ENCODE results near the gene HBA2.

HBA2 gene

DNA sequence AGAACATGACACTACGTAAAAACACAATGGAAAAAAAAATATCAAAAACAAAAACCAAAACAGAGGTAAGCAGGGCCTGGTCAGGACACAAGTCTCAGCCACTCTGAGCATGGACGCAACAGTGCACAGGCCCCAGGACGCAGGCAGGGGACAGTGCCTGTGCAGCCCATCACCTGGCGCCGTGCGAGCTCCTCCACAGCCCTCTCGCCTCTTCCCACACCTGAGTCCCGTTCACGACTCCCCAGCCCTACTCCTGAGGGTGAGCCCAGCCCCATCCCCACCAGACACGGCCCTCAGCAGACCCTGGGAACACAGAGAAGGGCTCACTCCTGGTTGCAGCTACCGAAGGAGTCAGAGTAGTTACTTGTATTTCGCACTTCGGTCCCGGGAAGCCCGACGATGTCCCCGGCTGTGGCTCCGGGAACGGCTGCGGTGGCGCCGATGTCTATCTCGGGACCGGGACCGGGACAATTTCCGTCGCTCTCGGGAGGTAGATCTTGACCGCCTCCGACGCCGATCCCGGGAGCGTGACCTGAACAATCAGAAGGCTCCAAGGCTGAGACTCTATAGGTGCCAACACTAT, 17.0 kb downstream of the HBA2 start:
- no peak for DNase-seq
- Histone ChIP-seq H3K27me3 (ENCODE audit: insufficient read depth, low read length, poor library complexity) (no peaks in the 10 kb centered on the region), H2BK5ac (ENCODE audit: low read length) (no peak overlapping the region), H3K56ac (ENCODE audit: low read length) (no peak overlapping the region), H3K36me3 (ENCODE audit: control insufficient read depth, insufficient read depth, low read length) (peaks cover 28% of the 10 kb centered on the region), H2BK15ac (replicated peaks; ENCODE audit: low read depth) (no peak overlapping the region), H3K27ac (ENCODE audit: low read depth, low read length) (no peak overlapping the region), H3K9ac (ENCODE audit: low read length) (no peak overlapping the region), H3K4ac (ENCODE audit: low read depth, low read length) (no peak overlapping the region), H2BK120ac (ENCODE audit: low read depth, low read length) (no peak overlapping the region), H3K79me2 (ENCODE audit: control insufficient read depth, insufficient read depth, low read length) (no peaks in the 10 kb centered on the region), H3K4me2 (ENCODE audit: low read length) (no peak overlapping the region), H2AK5ac (ENCODE audit: low read length) (no peak overlapping the region), H4K5ac (ENCODE audit: low read length) (no peak overlapping the region), H3K23ac (ENCODE audit: low read length) (no peak overlapping the region), H3K79me1 (ENCODE audit: low read length) (peaks cover 9% of the 10 kb centered on the region), H4K8ac (ENCODE audit: low read depth, low read length) (no peak overlapping the region), H3K4me1 (ENCODE audit: control insufficient read depth, low read depth, low read length) (no peaks in the 10 kb centered on the region), H3K4me3 (ENCODE audit: low read length) (no peak overlapping the region), H3K18ac (ENCODE audit: low read length) (no peak overlapping the region)
- WGBS (ENCODE audit: extremely low coverage, insufficient coverage, low lambda C conversion rate) = no CpG with 5 or more reads among the region's 34 CpGs

DNA sequence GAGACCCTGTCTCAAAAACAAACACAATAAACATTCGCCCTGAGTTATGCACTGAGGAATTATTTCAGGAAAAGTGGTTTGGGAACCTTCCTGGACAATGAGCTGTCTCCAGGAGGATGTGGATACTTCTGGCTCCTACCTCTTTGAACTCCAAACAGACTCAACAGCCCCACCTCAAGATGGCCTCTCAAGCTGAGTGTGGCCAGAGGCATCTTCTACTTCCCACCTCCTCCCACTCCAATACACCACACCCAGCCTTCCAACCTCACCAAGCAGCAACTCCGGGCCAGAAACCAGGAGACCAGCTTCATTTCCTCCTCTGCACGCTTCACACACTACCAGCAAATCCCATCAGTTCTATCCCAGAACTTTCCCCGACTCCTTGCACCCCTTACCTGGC, 19.2 kb downstream of the HBA2 start:
- Histone ChIP-seq H3K27me3 (ENCODE audit: insufficient read depth, low read length, poor library complexity) (no peaks in the 10 kb centered on the region), H3K56ac (ENCODE audit: low read length) (no peak overlapping the region), H3K4ac (ENCODE audit: low read depth, low read length) (no peak overlapping the region), H3K36me3 (ENCODE audit: control insufficient read depth, insufficient read depth, low read length) (peaks cover 34% of the 10 kb centered on the region), H3K4me3 (ENCODE audit: low read length) (no peak overlapping the region), H3K27ac (ENCODE audit: low read depth, low read length) (no peak overlapping the region), H2BK120ac (ENCODE audit: low read depth, low read length) (no peak overlapping the region), H3K4me1 (ENCODE audit: control insufficient read depth, low read depth, low read length) (no peaks in the 10 kb centered on the region), H2BK5ac (ENCODE audit: low read length) (no peak overlapping the region), H3K18ac (ENCODE audit: low read length) (no peak overlapping the region), H3K23ac (ENCODE audit: low read length) (no peak overlapping the region), H3K79me2 (ENCODE audit: control insufficient read depth, insufficient read depth, low read length) (no peaks in the 10 kb centered on the region), H3K4me2 (ENCODE audit: low read length) (no peak overlapping the region), H3K79me1 (ENCODE audit: low read length) (peaks cover 13% of the 10 kb centered on the region), H4K5ac (ENCODE audit: low read length) (no peak overlapping the region), H2BK15ac (replicated peaks; ENCODE audit: low read depth) (no peak overlapping the region), H3K9ac (ENCODE audit: low read length) (no peak overlapping the region), H2AK5ac (ENCODE audit: low read length) (no peak overlapping the region), H4K8ac (ENCODE audit: low read depth, low read length) (no peak overlapping the region)
- no CpG with 5 or more reads among the region's 4 CpGs for WGBS (ENCODE audit: extremely low coverage, insufficient coverage, low lambda C conversion rate)
- DNase-seq = no peak

DNA sequence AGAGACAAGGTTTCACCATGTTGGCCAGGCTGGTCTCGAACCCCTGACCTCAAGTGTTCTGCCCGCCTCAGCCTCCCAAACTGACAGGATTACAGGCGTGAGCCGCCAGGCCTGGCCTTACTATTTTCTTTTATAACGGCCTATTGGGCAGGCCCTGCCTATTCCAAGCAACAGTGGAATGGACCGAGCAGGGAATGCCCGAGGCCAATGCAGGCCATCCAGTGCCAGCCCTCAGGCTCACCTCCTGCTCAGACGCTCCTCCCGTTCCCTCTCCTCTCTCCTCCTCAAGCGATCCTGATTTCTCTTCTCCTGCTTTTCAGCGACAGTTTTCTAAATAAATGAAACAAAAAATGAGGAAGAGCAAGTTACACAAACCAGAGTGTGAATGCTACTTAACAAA, 20.0 kb downstream of the HBA2 start:
- Histone ChIP-seq H3K27ac (ENCODE audit: low read depth, low read length) (no peak overlapping the region), H4K5ac (ENCODE audit: low read length) (no peak overlapping the region), H2BK5ac (ENCODE audit: low read length) (no peak overlapping the region), H3K9ac (ENCODE audit: low read length) (no peak overlapping the region), H3K4ac (ENCODE audit: low read depth, low read length) (no peak overlapping the region), H3K27me3 (ENCODE audit: insufficient read depth, low read length, poor library complexity) (no peaks in the 10 kb centered on the region), H2BK15ac (replicated peaks; ENCODE audit: low read depth) (no peak overlapping the region), H3K4me3 (ENCODE audit: low read length) (no peak overlapping the region), H2BK120ac (ENCODE audit: low read depth, low read length) (no peak overlapping the region), H4K8ac (ENCODE audit: low read depth, low read length) (no peak overlapping the region), H3K36me3 (ENCODE audit: control insufficient read depth, insufficient read depth, low read length) (peaks cover 34% of the 10 kb centered on the region), H2AK5ac (ENCODE audit: low read length) (no peak overlapping the region), H3K18ac (ENCODE audit: low read length) (no peak overlapping the region), H3K79me1 (ENCODE audit: low read length) (peaks cover 13% of the 10 kb centered on the region), H3K79me2 (ENCODE audit: control insufficient read depth, insufficient read depth, low read length) (no peaks in the 10 kb centered on the region), H3K56ac (ENCODE audit: low read length) (no peak overlapping the region), H3K4me2 (ENCODE audit: low read length) (no peak overlapping the region), H3K23ac (ENCODE audit: low read length) (no peak overlapping the region), H3K4me1 (ENCODE audit: control insufficient read depth, low read depth, low read length) (no peaks in the 10 kb centered on the region)
- DNase-seq = no peak
- no CpG with 5 or more reads among the region's 11 CpGs for WGBS (ENCODE audit: extremely low coverage, insufficient coverage, low lambda C conversion rate)

DNA sequence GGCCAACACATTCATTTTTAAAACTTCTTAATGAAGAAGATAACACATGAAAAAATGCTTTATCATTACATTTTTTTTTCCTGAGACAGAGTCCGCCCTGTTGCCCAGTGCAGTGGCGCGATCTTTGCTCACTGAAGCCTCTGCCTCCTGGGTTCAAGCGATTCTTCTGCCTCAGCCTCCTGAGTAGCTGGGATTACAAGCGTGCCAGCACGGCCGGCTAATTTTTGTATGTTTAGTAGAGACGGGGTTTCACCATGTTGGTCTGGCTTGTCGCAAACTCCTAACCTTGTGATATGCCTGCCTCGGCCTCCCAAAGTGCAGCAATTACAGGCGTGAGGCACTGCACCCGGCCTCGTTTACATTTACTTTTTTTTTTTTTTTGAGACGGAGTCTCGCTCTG, 20.8 kb downstream of the HBA2 start:
- Histone ChIP-seq H3K79me2 (ENCODE audit: control insufficient read depth, insufficient read depth, low read length) (no peaks in the 10 kb centered on the region), H3K23ac (ENCODE audit: low read length) (no peak overlapping the region), H3K56ac (ENCODE audit: low read length) (no peak overlapping the region), H4K8ac (ENCODE audit: low read depth, low read length) (no peak overlapping the region), H3K4me1 (ENCODE audit: control insufficient read depth, low read depth, low read length) (no peaks in the 10 kb centered on the region), H2BK5ac (ENCODE audit: low read length) (no peak overlapping the region), H3K18ac (ENCODE audit: low read length) (no peak overlapping the region), H3K9ac (ENCODE audit: low read length) (no peak overlapping the region), H3K79me1 (ENCODE audit: low read length) (peaks cover 13% of the 10 kb centered on the region), H4K5ac (ENCODE audit: low read length) (no peak overlapping the region), H3K27me3 (ENCODE audit: insufficient read depth, low read length, poor library complexity) (no peaks in the 10 kb centered on the region), H3K4ac (ENCODE audit: low read depth, low read length) (no peak overlapping the region), H3K27ac (ENCODE audit: low read depth, low read length) (no peak overlapping the region), H2BK15ac (replicated peaks; ENCODE audit: low read depth) (no peak overlapping the region), H3K36me3 (ENCODE audit: control insufficient read depth, insufficient read depth, low read length) (peaks cover 37% of the 10 kb centered on the region), H2BK120ac (ENCODE audit: low read depth, low read length) (no peak overlapping the region), H2AK5ac (ENCODE audit: low read length) (no peak overlapping the region), H3K4me3 (ENCODE audit: low read length) (no peak overlapping the region), H3K4me2 (ENCODE audit: low read length) (no peak overlapping the region)
- WGBS (ENCODE audit: extremely low coverage, insufficient coverage, low lambda C conversion rate) = no CpG with 5 or more reads among the region's 15 CpGs
- no peak for DNase-seq

DNA sequence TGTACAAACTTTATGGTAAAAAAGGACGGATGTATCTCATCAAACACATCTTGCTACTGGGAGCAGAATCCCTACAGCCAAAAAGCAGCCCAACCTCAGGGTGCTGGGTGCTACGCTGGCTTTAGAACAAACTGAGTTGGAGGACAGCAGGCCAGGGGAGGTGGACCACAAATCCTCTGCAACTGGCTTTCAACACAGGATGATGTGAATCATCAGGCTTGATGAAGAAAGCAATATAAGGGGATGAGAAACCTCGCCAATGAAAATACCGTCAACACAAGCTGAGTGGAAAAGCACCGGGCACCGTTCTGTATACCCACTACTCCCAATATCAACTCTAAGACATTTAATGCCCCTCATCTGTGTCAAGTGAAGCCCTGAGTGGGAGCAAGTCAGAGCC, 21.8 kb downstream of the HBA2 start:
- Histone ChIP-seq H3K18ac (ENCODE audit: low read length) (no peak overlapping the region), H3K36me3 (ENCODE audit: control insufficient read depth, insufficient read depth, low read length) (peaks cover 36% of the 10 kb centered on the region), H3K4ac (ENCODE audit: low read depth, low read length) (no peak overlapping the region), H4K8ac (ENCODE audit: low read depth, low read length) (no peak overlapping the region), H3K4me3 (ENCODE audit: low read length) (no peak overlapping the region), H3K4me2 (ENCODE audit: low read length) (no peak overlapping the region), H2BK5ac (ENCODE audit: low read length) (no peak overlapping the region), H4K5ac (ENCODE audit: low read length) (no peak overlapping the region), H3K56ac (ENCODE audit: low read length) (no peak overlapping the region), H3K4me1 (ENCODE audit: control insufficient read depth, low read depth, low read length) (no peaks in the 10 kb centered on the region), H2BK120ac (ENCODE audit: low read depth, low read length) (no peak overlapping the region), H3K79me1 (ENCODE audit: low read length) (peaks cover 14% of the 10 kb centered on the region), H2BK15ac (replicated peaks; ENCODE audit: low read depth) (no peak overlapping the region), H3K27ac (ENCODE audit: low read depth, low read length) (no peak overlapping the region), H3K23ac (ENCODE audit: low read length) (no peak overlapping the region), H3K9ac (ENCODE audit: low read length) (no peak overlapping the region), H3K79me2 (ENCODE audit: control insufficient read depth, insufficient read depth, low read length) (no peaks in the 10 kb centered on the region), H2AK5ac (ENCODE audit: low read length) (no peak overlapping the region), H3K27me3 (ENCODE audit: insufficient read depth, low read length, poor library complexity) (no peaks in the 10 kb centered on the region)
- WGBS (ENCODE audit: extremely low coverage, insufficient coverage, low lambda C conversion rate) = no CpG with 5 or more reads among the region's 6 CpGs
- DNase-seq = no peak

DNA sequence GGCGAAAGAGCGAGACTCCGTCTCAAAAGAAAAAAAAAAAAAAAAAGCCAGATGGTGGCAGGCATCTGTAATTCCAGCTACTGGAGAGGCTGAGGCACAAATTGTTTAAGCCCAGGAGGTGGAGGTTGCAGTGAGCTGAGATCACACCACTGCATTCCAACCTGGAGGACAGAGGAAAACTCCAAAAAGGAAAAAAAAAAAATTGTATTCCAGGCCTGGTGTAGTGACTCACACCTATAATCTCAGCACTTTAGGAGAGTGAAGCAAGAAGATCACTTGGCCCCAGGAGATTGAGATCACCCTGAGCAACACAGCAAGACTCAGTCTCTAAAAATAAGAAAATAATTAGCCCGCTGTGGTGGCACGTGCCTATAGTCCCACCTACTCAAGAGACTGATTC, 27.7 kb downstream of the HBA2 start:
- Histone ChIP-seq H3K27ac (ENCODE audit: low read depth, low read length) (no peak overlapping the region), H3K56ac (ENCODE audit: low read length) (no peak overlapping the region), H3K9ac (ENCODE audit: low read length) (no peak overlapping the region), H3K4me1 (ENCODE audit: control insufficient read depth, low read depth, low read length) (no peaks in the 10 kb centered on the region), H2AK5ac (ENCODE audit: low read length) (no peak overlapping the region), H3K23ac (ENCODE audit: low read length) (no peak overlapping the region), H4K5ac (ENCODE audit: low read length) (no peak overlapping the region), H2BK5ac (ENCODE audit: low read length) (no peak overlapping the region), H3K4me2 (ENCODE audit: low read length) (no peak overlapping the region), H3K79me2 (ENCODE audit: control insufficient read depth, insufficient read depth, low read length) (peaks cover 2% of the 10 kb centered on the region), H2BK15ac (replicated peaks; ENCODE audit: low read depth) (no peak overlapping the region), H3K18ac (ENCODE audit: low read length) (no peak overlapping the region), H4K8ac (ENCODE audit: low read depth, low read length) (peak overlapping the region; percentile 17), H3K4me3 (ENCODE audit: low read length) (no peak overlapping the region), H3K79me1 (ENCODE audit: low read length) (peaks cover 9% of the 10 kb centered on the region), H3K36me3 (ENCODE audit: control insufficient read depth, insufficient read depth, low read length) (peaks cover 26% of the 10 kb centered on the region), H3K27me3 (ENCODE audit: insufficient read depth, low read length, poor library complexity) (no peaks in the 10 kb centered on the region), H2BK120ac (ENCODE audit: low read depth, low read length) (no peak overlapping the region), H3K4ac (ENCODE audit: low read depth, low read length) (no peak overlapping the region)
- DNase-seq = peak; percentile 74
- no CpG with 5 or more reads among the region's 5 CpGs for whole genome bisulfite sequencing (ENCODE audit: extremely low coverage, insufficient coverage, low lambda C conversion rate)
